SK-N-SH (cell line): ENCODE results near the gene C5orf52. TPM values are rescaled to one million over a fixed set of nuclear protein-coding genes. Genes with fewer than 3 reads are reported as not detected.

Source experiments
- CTCF ChIA-PET: fragments of 300-600, 350-600 bp; formaldehyde crosslinking; extraction: SDS; loops from one replicate; lab custom pipeline; 2021; lab: Yijun Ruan, JAX
- POLR2A ChIA-PET: fragments of 350-600 bp; sonication (Branson Sonifier 250); formaldehyde crosslinking; extraction: SDS; loops from one replicate; lab custom pipeline; 2020; ENCODE audit warnings: antibody characterized with exemption, inconsistent platforms; lab: Yijun Ruan, JAX
- DNase-seq: peaks from one replicate; pipeline ENCODE4 v3.0.0; 2012
- H2AFZ ChIP-seq: fragments of 200-600 bp; sonication (generic); 2 replicates; pipeline ENCODE4 v1.8.1; 2016; ENCODE audit warnings: antibody characterized with exemption, mild to moderate bottlenecking, low read depth
- H3F3A ChIP-seq: fragments of 200-600 bp; sonication (generic); replicated peaks from 2 replicates; pipeline ENCODE3; 2016; ENCODE audit warnings: antibody characterized with exemption, mild to moderate bottlenecking; ENCODE audit not compliant: insufficient read depth
- H3K27ac ChIP-seq, 2 experiments: fragments of 200-500 bp in 1 of 2; fragments of 200-600 bp in 1 of 2; sonication (Bioruptor generic) in 1 of 2; sonication (generic), shearing (Covaris generic) in 1 of 2; 2 replicates each; pipeline versions ENCODE4 v1.5.1 to v1.6.1; 2014 to 2016; ENCODE audit warnings: low read depth in 2 of 2, inconsistent platforms in 1 of 2, low read length in 1 of 2, mild to moderate bottlenecking in 1 of 2, mixed read lengths in 1 of 2
- H3K27me3 ChIP-seq: fragments of 200-600 bp; sonication (generic), shearing (Covaris generic); 2 replicates; pipeline ENCODE4 v1.6.1; 2016; ENCODE audit warnings: mixed run types; ENCODE audit not compliant: insufficient read depth
- H3K36me3 ChIP-seq, 2 experiments: fragments of 200-500 bp in 1 of 2; fragments of 200-600 bp in 1 of 2; sonication (Bioruptor generic) in 1 of 2; sonication (generic) in 1 of 2; replicated peaks in 1 of 2; 2 replicates each; pipeline versions ENCODE3 to v1.5.1; 2014 to 2016; ENCODE audit warnings: low read length in 1 of 2, mild to moderate bottlenecking in 1 of 2; ENCODE audit not compliant: insufficient read depth in 2 of 2, control insufficient read depth in 1 of 2
- H3K4me1 ChIP-seq, 2 experiments: fragments of 200-500 bp in 1 of 2; fragments of 200-600 bp in 1 of 2; sonication (Bioruptor generic) in 1 of 2; sonication (generic), shearing (Covaris generic) in 1 of 2; 2 replicates each; pipeline versions ENCODE4 v1.5.1 to v1.6.1; 2014 to 2016; ENCODE audit warnings: low read depth in 1 of 2, low read length in 1 of 2, mixed run types in 1 of 2; ENCODE audit not compliant: insufficient read depth in 2 of 2, control insufficient read depth in 1 of 2
- H3K4me2 ChIP-seq: fragments of 200-600 bp; sonication (generic), shearing (Covaris generic); 2 replicates; pipeline ENCODE4 v1.6.1; 2017; ENCODE audit warnings: mixed run types
- H3K4me3 ChIP-seq, 2 experiments: fragments of 200-500 bp in 1 of 2; fragments of 200-600 bp in 1 of 2; sonication (Bioruptor generic) in 1 of 2; sonication (generic), shearing (Covaris generic) in 1 of 2; 2 replicates each; pipeline versions ENCODE4 v1.5.1 to v1.8.1; 2014 to 2016; ENCODE audit warnings: low read depth in 2 of 2, inconsistent platforms in 1 of 2, low read length in 1 of 2, mild to moderate bottlenecking in 1 of 2, mixed read lengths in 1 of 2, moderate library complexity in 1 of 2
- H3K79me2 ChIP-seq: fragments of 200-600 bp; sonication (generic); 2 replicates; pipeline ENCODE4 v1.8.1; 2017; ENCODE audit warnings: mild to moderate bottlenecking; ENCODE audit not compliant: insufficient read depth
- H3K9ac ChIP-seq: fragments of 200-600 bp; sonication (generic); 2 replicates; pipeline ENCODE4 v1.6.1; 2017; ENCODE audit warnings: mixed run types
- H3K9me2 ChIP-seq: fragments of 200-600 bp; sonication (generic); 2 replicates; pipeline ENCODE4 v1.6.1; 2017; ENCODE audit warnings: mixed run types
- H3K9me3 ChIP-seq: fragments of 200-600 bp; sonication (generic); 2 replicates; pipeline ENCODE4 v1.6.1; 2017; ENCODE audit warnings: mixed run types, mild to moderate bottlenecking, moderate library complexity
- H4K20me1 ChIP-seq: fragments of 200-600 bp; sonication (generic); 2 replicates; pipeline ENCODE4 v1.6.1; 2017; ENCODE audit warnings: mild to moderate bottlenecking, mixed run types; ENCODE audit not compliant: insufficient read depth
- CHD2 ChIP-seq: fragments of 150-350 bp; IDR thresholded peaks from 2 replicates; pipeline ENCODE4 v1.6.1; 2018; ENCODE audit warnings: low read length; ENCODE audit not compliant: partially characterized antibody
- EZH2phosphoT487 ChIP-seq: fragments of 200-600 bp; sonication (generic); IDR thresholded peaks from 2 replicates; pipeline ENCODE4 v1.6.1; 2017; ENCODE audit warnings: low read depth, mixed run types, mild to moderate bottlenecking, antibody characterized with exemption, moderate library complexity, borderline replicate concordance
- FOXM1 ChIP-seq: IDR thresholded peaks from 2 replicates; pipeline ENCODE4 v1.4.0; 2012; ENCODE audit warnings: low read depth, mild to moderate bottlenecking
- GABPA ChIP-seq: IDR thresholded peaks from 2 replicates; pipeline ENCODE4 v1.4.0; 2012; ENCODE audit warnings: low read depth, mild to moderate bottlenecking
- JUND ChIP-seq: IDR thresholded peaks from 2 replicates; pipeline ENCODE4 v1.4.0; 2012
- RCOR1 ChIP-seq: fragments of 150-350 bp; IDR thresholded peaks from 2 replicates; pipeline ENCODE4 v1.6.1; 2017; ENCODE audit warnings: antibody characterized with exemption, low read length
- RFX5 ChIP-seq: IDR thresholded peaks from 2 replicates; pipeline ENCODE4 v1.6.1; 2012; ENCODE audit warnings: mild to moderate bottlenecking, improper control_type of control experiment, low read length
- SMC3 ChIP-seq: IDR thresholded peaks from 2 replicates; pipeline ENCODE4 v1.6.1; 2012; ENCODE audit warnings: low read depth, low read length, improper control_type of control experiment
- TAF1 ChIP-seq: IDR thresholded peaks from 2 replicates; pipeline ENCODE4 v1.6.1; 2012; ENCODE audit warnings: low read depth, mild to moderate bottlenecking, low read length, moderate library complexity, borderline replicate concordance
- WGBS: methylation state at CpG from one replicate; pipeline ENCODE4 v1.1.6; 2017; ENCODE audit warnings: low lambda C conversion rate; 5-methylcytosine and 5-hydroxymethylcytosine counted together
- polyA plus RNA-seq, 3 experiments: library from polyadenylated mRNA; depleted of rRNA; stranded (reverse); fragments of >200 nt; gene quantifications; 2 replicates each; pipeline ENCODE4 v1.2.3, GENCODE V29; 2012
- TF ChIP-seq, protein P1 (sequence below): IDR thresholded peaks from 2 replicates; pipeline ENCODE4 v1.6.1; 2012; ENCODE audit warnings: mild to moderate bottlenecking, low read depth, low read length, moderate library complexity
- TF ChIP-seq, protein P2 (sequence below): fragments of 150-350 bp; IDR thresholded peaks from 2 replicates; pipeline ENCODE4 v1.6.1; 2017; ENCODE audit warnings: antibody characterized with exemption, low read length, low read depth, borderline replicate concordance

The C5orf52 gene
- polyA plus RNA-seq, 1 of the 3 experiments (the other 2 are of a cell fraction), result not detected

DNA sequence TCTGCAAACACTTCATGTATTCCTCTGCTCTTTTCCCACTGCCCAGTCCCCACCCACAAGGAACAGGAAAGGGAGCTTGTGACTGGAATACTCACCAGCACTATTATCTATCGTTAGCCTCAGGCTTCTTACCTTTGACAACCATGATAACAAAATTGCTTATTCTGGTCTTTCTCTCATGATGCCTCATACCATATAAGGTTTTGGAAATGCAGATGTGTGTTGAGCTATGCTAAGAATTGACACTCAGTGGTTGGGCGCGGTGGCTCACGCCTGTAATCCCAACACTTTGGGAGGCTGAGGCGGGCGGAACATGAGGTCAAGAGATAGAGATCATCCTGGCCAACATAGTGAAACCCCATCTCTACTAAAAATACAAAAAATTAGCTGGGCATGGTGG is 44.5 kb upstream of the C5orf52 start (continued):
- TF ChIP-seq JUND, result no peak
- TF ChIP-seq SMC3, result no peak
- no peak for TF ChIP-seq TAF1

DNA sequence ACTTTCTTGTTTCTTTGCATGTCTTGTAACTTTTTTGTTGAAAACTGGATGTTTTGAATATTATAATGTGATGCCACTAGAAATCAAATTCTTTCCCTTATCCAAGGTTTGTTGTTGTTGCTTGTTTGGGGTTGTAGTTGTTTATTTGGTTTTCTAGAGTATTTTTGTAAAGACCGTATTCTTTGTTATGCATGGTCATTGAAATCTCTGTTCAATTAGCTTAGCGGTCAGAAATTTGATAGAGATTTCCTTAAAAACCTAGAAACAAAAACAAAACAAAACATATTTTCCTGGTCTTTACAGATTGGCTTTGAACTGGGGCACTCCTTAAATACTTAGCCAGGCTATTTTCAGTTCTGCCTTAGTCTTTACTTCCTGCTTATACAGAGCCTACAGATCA is 41.0 kb upstream of the C5orf52 start:
- H3K9me2 ChIP-seq, result no peaks in the 10 kb centered on the region
- TF ChIP-seq FOXM1, result no peak
- TF ChIP-seq, protein P1, sequence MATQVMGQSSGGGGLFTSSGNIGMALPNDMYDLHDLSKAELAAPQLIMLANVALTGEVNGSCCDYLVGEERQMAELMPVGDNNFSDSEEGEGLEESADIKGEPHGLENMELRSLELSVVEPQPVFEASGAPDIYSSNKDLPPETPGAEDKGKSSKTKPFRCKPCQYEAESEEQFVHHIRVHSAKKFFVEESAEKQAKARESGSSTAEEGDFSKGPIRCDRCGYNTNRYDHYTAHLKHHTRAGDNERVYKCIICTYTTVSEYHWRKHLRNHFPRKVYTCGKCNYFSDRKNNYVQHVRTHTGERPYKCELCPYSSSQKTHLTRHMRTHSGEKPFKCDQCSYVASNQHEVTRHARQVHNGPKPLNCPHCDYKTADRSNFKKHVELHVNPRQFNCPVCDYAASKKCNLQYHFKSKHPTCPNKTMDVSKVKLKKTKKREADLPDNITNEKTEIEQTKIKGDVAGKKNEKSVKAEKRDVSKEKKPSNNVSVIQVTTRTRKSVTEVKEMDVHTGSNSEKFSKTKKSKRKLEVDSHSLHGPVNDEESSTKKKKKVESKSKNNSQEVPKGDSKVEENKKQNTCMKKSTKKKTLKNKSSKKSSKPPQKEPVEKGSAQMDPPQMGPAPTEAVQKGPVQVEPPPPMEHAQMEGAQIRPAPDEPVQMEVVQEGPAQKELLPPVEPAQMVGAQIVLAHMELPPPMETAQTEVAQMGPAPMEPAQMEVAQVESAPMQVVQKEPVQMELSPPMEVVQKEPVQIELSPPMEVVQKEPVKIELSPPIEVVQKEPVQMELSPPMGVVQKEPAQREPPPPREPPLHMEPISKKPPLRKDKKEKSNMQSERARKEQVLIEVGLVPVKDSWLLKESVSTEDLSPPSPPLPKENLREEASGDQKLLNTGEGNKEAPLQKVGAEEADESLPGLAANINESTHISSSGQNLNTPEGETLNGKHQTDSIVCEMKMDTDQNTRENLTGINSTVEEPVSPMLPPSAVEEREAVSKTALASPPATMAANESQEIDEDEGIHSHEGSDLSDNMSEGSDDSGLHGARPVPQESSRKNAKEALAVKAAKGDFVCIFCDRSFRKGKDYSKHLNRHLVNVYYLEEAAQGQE, result no peak
- no peak for TF ChIP-seq TAF1
- TF ChIP-seq CHD2, result no peak
- TF ChIP-seq EZH2phosphoT487, result no peak
- no peak for TF ChIP-seq RFX5
- TF ChIP-seq, protein P2, sequence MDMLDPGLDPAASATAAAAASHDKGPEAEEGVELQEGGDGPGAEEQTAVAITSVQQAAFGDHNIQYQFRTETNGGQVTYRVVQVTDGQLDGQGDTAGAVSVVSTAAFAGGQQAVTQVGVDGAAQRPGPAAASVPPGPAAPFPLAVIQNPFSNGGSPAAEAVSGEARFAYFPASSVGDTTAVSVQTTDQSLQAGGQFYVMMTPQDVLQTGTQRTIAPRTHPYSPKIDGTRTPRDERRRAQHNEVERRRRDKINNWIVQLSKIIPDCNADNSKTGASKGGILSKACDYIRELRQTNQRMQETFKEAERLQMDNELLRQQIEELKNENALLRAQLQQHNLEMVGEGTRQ, result no peak
- TF ChIP-seq RCOR1, result no peak
- no peak for TF ChIP-seq SMC3
- TF ChIP-seq GABPA, result no peak
- ChIA-PET CTCF (no interaction called here), POLR2A (no interaction called here)
- peaks cover 5% of the 10 kb centered on the region for H3F3A ChIP-seq
- H3K4me2 ChIP-seq, result no peak overlapping the region
- no peak overlapping the region for H3K4me3 ChIP-seq
- DNase-seq, result no peak
- H3K36me3 ChIP-seq, result no peaks in the 10 kb centered on the region
- H3K27ac ChIP-seq, result no peak overlapping the region
- H4K20me1 ChIP-seq, result no peaks in the 10 kb centered on the region
- no peak overlapping the region for H2AFZ ChIP-seq
- no peaks in the 10 kb centered on the region for H3K4me1 ChIP-seq
- no peaks in the 10 kb centered on the region for H3K27me3 ChIP-seq
- no peak overlapping the region for H3K9ac ChIP-seq
- peaks cover 14% of the 10 kb centered on the region; the same call in 1 of the 2 replicates for H3K9me3 ChIP-seq
- 96% methylated on average over 2 of the region's 2 CpGs for WGBS
- H3K79me2 ChIP-seq, result no peaks in the 10 kb centered on the region
